Body of pancreas (tissue), 4 donors: Measurements from ENCODE around the gene LRRC10. TPM values are rescaled to one million over a fixed set of nuclear protein-coding genes. Genes with fewer than 3 reads are reported as not detected.

ENCODE experiments used
- ATAC-seq: fragments of 150-250 bp; one replicate; pipeline ENCODE4 v1.9.1; 2016
- DNase-seq, 4 donors: peaks; one replicate each; pipeline ENCODE4 v3.0.0-alpha.2; 2019
- H3K27ac ChIP-seq, 4 donors: fragments of 200-600 bp; sonication (generic); 1 replicate in 3 of 4; 2 replicates in 1 of 4; pipeline versions ENCODE4 v1.5.1 to v1.6.1; 2016 to 2019; ENCODE audit warnings: mild to moderate bottlenecking in 1 of 4, mixed read lengths in 1 of 4, moderate library complexity in 1 of 4
- H3K27me3 ChIP-seq, 2 donors: fragments of 200-600 bp; sonication (generic); one replicate each; pipeline ENCODE4 v1.6.0; 2016; ENCODE audit warnings: mild to moderate bottlenecking in 1 of 2
- H3K36me3 ChIP-seq, 2 donors: fragments of 200-600 bp; sonication (generic); replicated peaks in 1 of 2; 2 replicates each; pipeline ENCODE4 v1.5.1; 2016; ENCODE audit warnings: low read depth in 2 of 2; ENCODE audit not compliant: insufficient read depth in 1 of 2
- H3K4me1 ChIP-seq: fragments of 200-600 bp; sonication (generic); one replicate; pipeline ENCODE4 v1.6.0; 2016
- H3K4me3 ChIP-seq, 2 donors: fragments of 200-600 bp; sonication (generic); 1 replicate in 1 of 2; 2 replicates in 1 of 2; pipeline ENCODE4 v1.5.1; 2016 to 2019
- H3K9me3 ChIP-seq, 3 donors: fragments of 200-600 bp; sonication (generic); 1 replicate in 2 of 3; 2 replicates in 1 of 3; pipeline ENCODE4 v1.5.1; 2016
- CTCF ChIP-seq, 7 experiments: fragments of 450-650 bp in 4 of 7; fragments of 200-600 bp in 3 of 7; sonication (generic) in 3 of 7; IDR thresholded peaks; one replicate each; pipeline ENCODE4 v1.5.1; 2016 to 2019; ENCODE audit warnings: antibody characterized with exemption in 7 of 7
- POLR2A ChIP-seq, 3 donors: fragments of 450-650 bp; IDR thresholded peaks; one replicate each; pipeline ENCODE4 v1.6.1; 2016; ENCODE audit warnings: antibody characterized with exemption in 3 of 3, mild to moderate bottlenecking in 2 of 3
- WGBS, 2 donors: methylation state at CpG; one replicate each; pipeline ENCODE4 v1.1.5; 2017; 5-methylcytosine and 5-hydroxymethylcytosine counted together
- intact Hi-C: fragments of 100-400 bp; cut with DNase I; formaldehyde crosslinking; loops from one replicate; pipeline ENCODE4 v1.15.1; 2023
- total RNA-seq, 2 donors: library from RNA; depleted of rRNA; stranded (reverse); fragments of >200 nt; gene quantifications; one replicate each; pipeline ENCODE4 v1.1.0, GENCODE V29; 2016

LRRC10 gene
- total RNA-seq, 2 donors from 2014 or later: not detected

GRCh38 chr12:69580074-69580473, 30.6 kb downstream of the LRRC10 start:
- intact Hi-C loops: loop anchor here (10.0 kb wide), 1 partner anchor 285 kb away; no protein-coding TSS in a partner anchor
- ATAC-seq (no peak), DNase-seq (no peak)
- Histone ChIP-seq H3K36me3 (peaks cover 0 to 1% of the 10 kb centered on the region in 2 donors), H3K27me3 (no peaks in the 10 kb centered on the region), H3K27ac (no peak overlapping the region), H3K9me3 (no peaks in the 10 kb centered on the region), H3K4me1 (peaks cover 18% of the 10 kb centered on the region), H3K4me3 (no peak overlapping the region)
- WGBS, 2 donors: 100% methylated on average over 1 of the region's 1 CpG
- no peak for TF ChIP-seq CTCF (IDR thresholded peaks at IDR 0.05)
- TF ChIP-seq POLR2A (IDR thresholded peaks at IDR 0.05): no peak

- 79 to 83% methylated on average over 4 of the region's 4 CpGs for WGBS, 2 donors
- intact Hi-C loops: no loop called here
Observed at GRCh38 chr12:69579029-69579428, 31.7 kb downstream of the LRRC10 start.

GRCh38 chr12:69578283-69578682, 32.4 kb downstream of the LRRC10 start:
- H3K27me3 ChIP-seq: no peaks in the 10 kb centered on the region
- TF ChIP-seq CTCF (IDR thresholded peaks at IDR 0.05) (no peak), POLR2A (IDR thresholded peaks at IDR 0.05) (no peak)
- H3K4me3 ChIP-seq: no peak overlapping the region
- peaks cover 4 to 9% of the 10 kb centered on the region in 2 donors for H3K36me3 ChIP-seq
- intact Hi-C loops: no loop called here
- H3K27ac ChIP-seq: no peak overlapping the region
- no peaks in the 10 kb centered on the region for H3K9me3 ChIP-seq
- peaks cover 18% of the 10 kb centered on the region for H3K4me1 ChIP-seq
- ATAC-seq (no peak), DNase-seq (no peak)
- WGBS, 2 donors: 71 to 81% methylated on average over 2 of the region's 2 CpGs

More at GRCh38 chr12:69579029-69579428, 31.7 kb downstream of the LRRC10 start:
- Histone ChIP-seq H3K27me3 (no peaks in the 10 kb centered on the region), H3K4me1 (peaks cover 18% of the 10 kb centered on the region), H3K27ac (no peak overlapping the region), H3K36me3 (peaks cover 4 to 8% of the 10 kb centered on the region in 2 donors), H3K4me3 (no peak overlapping the region), H3K9me3 (no peaks in the 10 kb centered on the region)
- DNase-seq (no peak), ATAC-seq (no peak)
- TF ChIP-seq CTCF (IDR thresholded peaks at IDR 0.05): no peak
- TF ChIP-seq POLR2A (IDR thresholded peaks at IDR 0.05): no peak

- Histone ChIP-seq H3K27ac (no peak overlapping the region), H3K9me3 (no peaks in the 10 kb centered on the region), H3K4me3 (no peak overlapping the region), H3K4me1 (peaks cover 23% of the 10 kb centered on the region), H3K27me3 (no peaks in the 10 kb centered on the region), H3K36me3 (peaks cover 4 to 16% of the 10 kb centered on the region in 2 donors)
- TF ChIP-seq CTCF (IDR thresholded peaks at IDR 0.05): no peak
- TF ChIP-seq POLR2A (IDR thresholded peaks at IDR 0.05): no peak
- DNase-seq: no peak
- 93 to 95% methylated on average over 3 of the region's 3 CpGs for WGBS, 2 donors
- intact Hi-C loops: no loop called here
- ATAC-seq: no peak
Observed at GRCh38 chr12:69575346-69575745, 35.4 kb downstream of the LRRC10 start.
